ENCODE results near the gene TMEM201.

DNA sequence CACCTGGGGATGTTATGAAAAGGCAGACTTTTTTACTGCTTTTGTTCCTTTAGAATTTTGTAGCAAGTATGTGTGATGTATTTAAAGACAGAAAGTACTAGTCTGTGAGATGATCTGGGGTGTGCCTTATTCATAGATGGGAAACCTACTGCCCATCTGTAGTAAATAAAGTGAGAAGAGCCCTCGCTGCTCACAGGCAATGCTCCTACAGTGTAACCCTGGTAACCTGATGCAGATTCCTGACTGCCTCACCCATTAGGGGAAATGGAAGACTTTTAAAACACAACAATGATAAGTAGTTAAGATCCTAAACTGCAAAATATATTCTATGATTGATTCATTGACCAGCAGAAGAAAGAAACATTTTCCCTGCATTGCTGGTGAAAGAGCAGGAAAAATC, 19.4 kb upstream of the TMEM201 start:
- no peak for TF ChIP-seq CTCF (conservative IDR thresholded peaks at IDR 0.05; ENCODE audit: low read depth, low read length)
- no peak for TF ChIP-seq EZH2 (IDR thresholded peaks at IDR 0.05; ENCODE audit: borderline replicate concordance, low read depth, low read length, poor library complexity, severe bottlenecking)

Measured in A673 (cell line).